ENCODE measurements around the gene FAM200B.

Gene FAM200B

GRCh38 chr4:15694431-15694830 is 12.8 kb downstream of the FAM200B start:
- Mint-ChIP-seq H3K4me3 (no peak overlapping the region), H3K9me3 (no peaks in the 10 kb centered on the region), H3K36me3 (ENCODE audit: insufficient read depth) (no peaks in the 10 kb centered on the region), H3K27me3 (peaks cover 8 to 24% of the 10 kb centered on the region in 2 donors), H3K27ac (no peak overlapping the region), H3K4me1 (ENCODE audit: low read depth in 2 of 2) (peaks cover 0 to 1% of the 10 kb centered on the region in 2 donors)
- DNase-seq (no peak), ATAC-seq (replicated peaks) (no peak)

DNA sequence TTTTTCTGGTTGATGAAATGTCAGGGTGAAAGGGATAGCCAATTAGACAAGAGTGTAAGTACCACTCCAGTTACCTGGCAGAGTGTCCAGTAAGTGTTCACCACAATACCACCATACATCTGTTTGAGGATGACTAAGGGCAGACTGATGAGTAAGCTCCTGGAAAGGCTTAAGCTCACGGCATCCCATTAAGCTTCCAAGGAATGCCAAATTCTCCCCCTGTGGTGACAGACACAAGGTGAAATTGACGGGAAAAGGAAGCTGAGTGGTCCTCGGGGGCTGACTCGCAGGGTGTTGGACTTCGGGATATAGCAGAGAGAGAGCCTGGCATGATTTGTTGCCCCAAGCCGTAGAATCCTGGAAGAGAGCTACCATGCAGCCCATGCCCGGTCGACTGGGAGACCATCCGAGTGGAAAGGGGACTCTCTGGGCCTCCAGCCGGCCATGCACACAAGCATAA is 13.6 kb downstream of the FAM200B start:
- Mint-ChIP-seq H3K4me1 (ENCODE audit: low read depth in 2 of 2) (peaks cover 0 to 1% of the 10 kb centered on the region in 2 donors), H3K27ac (no peak overlapping the region), H3K4me3 (no peak overlapping the region), H3K9me3 (no peaks in the 10 kb centered on the region), H3K36me3 (ENCODE audit: insufficient read depth) (no peaks in the 10 kb centered on the region), H3K27me3 (peaks cover 13 to 33% of the 10 kb centered on the region in 2 donors)
- ATAC-seq (replicated peaks) (no peak), DNase-seq (no peak)

- ATAC-seq (replicated peaks), result no peak
- H3K4me3 Mint-ChIP-seq, result no peak overlapping the region
- H3K27ac Mint-ChIP-seq, result no peak overlapping the region
- H3K9me3 Mint-ChIP-seq, result no peaks in the 10 kb centered on the region
- peaks cover 14 to 37% of the 10 kb centered on the region in 2 donors for H3K27me3 Mint-ChIP-seq
- H3K36me3 Mint-ChIP-seq (ENCODE audit: insufficient read depth), result no peaks in the 10 kb centered on the region
- no peak for DNase-seq
- H3K4me1 Mint-ChIP-seq (ENCODE audit: low read depth in 2 of 2), result peaks cover 0 to 1% of the 10 kb centered on the region in 2 donors
Measured at GRCh38 chr4:15695729-15696128, 14.1 kb downstream of the FAM200B start.

DNA sequence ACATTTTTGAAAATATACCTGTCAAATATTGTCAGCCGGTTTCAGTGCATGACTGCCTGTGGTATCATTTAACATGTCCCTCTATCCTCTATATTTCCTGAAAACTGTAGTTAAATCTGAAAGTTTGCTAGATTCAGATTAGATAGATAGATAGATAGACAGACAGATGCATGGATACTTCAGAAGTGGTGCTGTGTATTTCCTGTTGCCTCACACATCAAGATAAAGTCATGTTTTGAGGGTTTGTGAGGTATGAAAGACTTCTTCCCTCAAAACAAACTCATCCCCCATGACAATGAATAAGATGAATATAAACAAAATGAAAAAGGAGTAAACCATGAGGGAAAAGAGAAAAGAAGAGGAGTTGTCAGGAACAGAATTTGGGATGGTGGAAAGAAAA is 15.2 kb downstream of the FAM200B start:
- no peaks in the 10 kb centered on the region for H3K9me3 Mint-ChIP-seq
- no peak overlapping the region for H3K27ac Mint-ChIP-seq
- H3K27me3 Mint-ChIP-seq, result peaks cover 17 to 41% of the 10 kb centered on the region in 2 donors
- no peaks in the 10 kb centered on the region for H3K36me3 Mint-ChIP-seq (ENCODE audit: insufficient read depth)
- DNase-seq (no peak), ATAC-seq (replicated peaks) (no peak)
- H3K4me1 Mint-ChIP-seq (ENCODE audit: low read depth in 2 of 2), result peaks cover 0 to 1% of the 10 kb centered on the region in 2 donors
- H3K4me3 Mint-ChIP-seq, result no peak overlapping the region

- Mint-ChIP-seq H3K4me1 (ENCODE audit: low read depth in 2 of 2) (peaks cover 15 to 17% of the 10 kb centered on the region in 2 donors), H3K36me3 (ENCODE audit: insufficient read depth) (peaks cover 3% of the 10 kb centered on the region), H3K27ac (peak within 1 kb of the TSS; percentile 30 to 88), H3K9me3 (no peaks in the 10 kb centered on the region), H3K4me3 (peak within 1 kb of the TSS; percentile 86 to 87), H3K27me3 (peaks cover 12 to 30% of the 10 kb centered on the region in 2 donors)
- ATAC-seq (replicated peaks), result peak; percentile 85
- peak; percentile 35 to 46 (median 39) for DNase-seq
Measured at GRCh38 chr4:15702941-15703403, 21.3 kb downstream of the FAM200B start, which contains the start of gene BST1. Gene BST1 (plus strand): TSS chr4:15703065. CDS start chr4:15703145, 80 bp downstream.

DNA sequence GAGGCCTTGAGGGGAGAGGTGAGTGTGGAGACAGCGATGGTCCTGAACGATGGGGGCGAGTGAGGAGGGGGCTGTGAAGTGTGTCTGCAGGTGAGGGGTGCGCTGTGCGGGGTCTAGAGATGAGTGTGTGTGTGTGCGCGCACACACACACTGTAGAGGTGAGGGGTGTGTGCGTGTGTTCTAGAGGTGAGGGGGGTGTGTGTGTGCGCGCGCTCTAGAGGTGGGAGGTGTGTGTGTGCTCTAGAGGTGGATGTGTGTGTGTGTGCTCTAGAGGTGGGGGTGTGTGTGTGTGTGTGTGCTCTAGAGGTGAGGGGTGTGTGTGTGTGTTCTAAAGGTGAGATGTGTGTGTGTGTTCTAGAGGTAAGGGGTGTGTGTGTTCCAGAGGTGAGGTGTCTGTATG is 21.8 kb downstream of the FAM200B start:
- H3K36me3 Mint-ChIP-seq (ENCODE audit: insufficient read depth), result peaks cover 3% of the 10 kb centered on the region
- no peaks in the 10 kb centered on the region for H3K9me3 Mint-ChIP-seq
- peaks cover 12 to 27% of the 10 kb centered on the region in 2 donors for H3K27me3 Mint-ChIP-seq
- peaks cover 15 to 17% of the 10 kb centered on the region in 2 donors for H3K4me1 Mint-ChIP-seq (ENCODE audit: low read depth in 2 of 2)
- DNase-seq (no peak), ATAC-seq (replicated peaks) (peak; percentile 2)
- peak overlapping the region; percentile 86 to 87 for H3K4me3 Mint-ChIP-seq
- H3K27ac Mint-ChIP-seq, result peak overlapping the region; percentile 11 to 88

DNA sequence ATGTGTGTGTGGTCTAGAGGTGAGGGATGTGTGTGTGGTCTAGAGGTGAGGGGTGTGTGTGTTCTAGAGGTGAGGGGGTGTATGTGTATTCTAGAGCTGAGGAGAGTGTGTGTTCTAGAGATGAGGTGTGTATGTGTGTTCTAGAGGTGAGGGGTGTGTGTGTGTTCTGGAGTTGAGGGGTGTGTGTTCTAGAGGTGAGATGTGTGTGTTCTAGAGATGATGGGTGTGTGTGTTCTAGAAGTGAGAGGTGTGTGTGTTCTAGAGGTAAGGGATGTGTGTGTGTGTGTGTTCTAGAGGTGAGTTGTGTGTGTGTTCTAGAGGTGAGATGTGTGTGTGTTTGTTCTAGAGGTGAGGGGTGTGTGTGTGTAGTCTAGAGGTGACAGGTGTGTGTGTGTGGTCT is 22.5 kb downstream of the FAM200B start:
- Mint-ChIP-seq H3K9me3 (no peaks in the 10 kb centered on the region), H3K4me3 (peak overlapping the region; percentile 86 to 87), H3K27ac (no peak overlapping the region), H3K4me1 (ENCODE audit: low read depth in 2 of 2) (peaks cover 15 to 17% of the 10 kb centered on the region in 2 donors), H3K36me3 (ENCODE audit: insufficient read depth) (peaks cover 3% of the 10 kb centered on the region), H3K27me3 (peaks cover 12 to 20% of the 10 kb centered on the region in 2 donors)
- ATAC-seq (replicated peaks) (no peak), DNase-seq (no peak)

GRCh38 chr4:15706646-15707362 is 25.2 kb downstream of the FAM200B start:
- peaks cover 0 to 4% of the 10 kb centered on the region in 2 donors for H3K27me3 Mint-ChIP-seq
- H3K4me3 Mint-ChIP-seq, result no peak overlapping the region
- DNase-seq (no peak), ATAC-seq (replicated peaks) (no peak)
- H3K36me3 Mint-ChIP-seq (ENCODE audit: insufficient read depth), result peaks cover 3% of the 10 kb centered on the region
- peaks cover 15 to 17% of the 10 kb centered on the region in 2 donors for H3K4me1 Mint-ChIP-seq (ENCODE audit: low read depth in 2 of 2)
- H3K9me3 Mint-ChIP-seq, result no peaks in the 10 kb centered on the region
- H3K27ac Mint-ChIP-seq, result no peak overlapping the region

GRCh38 chr4:15707363-15707715 is 25.7 kb downstream of the FAM200B start:
- peaks cover 3% of the 10 kb centered on the region for H3K36me3 Mint-ChIP-seq (ENCODE audit: insufficient read depth)

DNA sequence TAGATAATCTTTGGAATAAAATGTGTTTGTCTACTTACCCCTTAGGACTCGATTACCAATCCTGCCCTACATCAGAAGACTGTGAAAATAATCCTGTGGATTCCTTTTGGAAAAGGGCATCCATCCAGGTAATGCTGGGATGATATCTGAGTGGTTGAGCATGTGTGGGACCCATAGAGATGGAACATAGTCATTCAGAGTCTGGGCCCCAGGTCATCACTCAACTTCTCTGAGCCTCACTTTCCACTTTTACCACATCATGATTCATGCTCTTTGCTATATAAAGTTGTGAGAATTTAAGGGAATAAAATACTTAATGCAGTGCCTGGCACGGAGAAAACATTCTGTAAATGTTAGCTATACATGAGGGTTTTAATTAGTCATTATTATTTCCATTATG is 30.1 kb downstream of the FAM200B start:
- no peaks in the 10 kb centered on the region for H3K36me3 Mint-ChIP-seq (ENCODE audit: insufficient read depth)
- DNase-seq (no peak), ATAC-seq (replicated peaks) (no peak)
- no peaks in the 10 kb centered on the region for H3K4me1 Mint-ChIP-seq (ENCODE audit: low read depth in 2 of 2)
- no peaks in the 10 kb centered on the region for H3K9me3 Mint-ChIP-seq
- no peak overlapping the region for H3K27ac Mint-ChIP-seq
- H3K27me3 Mint-ChIP-seq, result peaks cover under 1 to 5% of the 10 kb centered on the region in 2 donors
- no peak overlapping the region for H3K4me3 Mint-ChIP-seq

More at GRCh38 chr4:15707363-15707715, 25.7 kb downstream of the FAM200B start:
- ATAC-seq (replicated peaks) (no peak), DNase-seq (no peak)
- Mint-ChIP-seq H3K4me1 (ENCODE audit: low read depth in 2 of 2) (peaks cover 15 to 17% of the 10 kb centered on the region in 2 donors), H3K27me3 (no peaks in the 10 kb centered on the region), H3K9me3 (no peaks in the 10 kb centered on the region), H3K27ac (no peak overlapping the region), H3K4me3 (no peak overlapping the region)

- H3K4me1 Mint-ChIP-seq (ENCODE audit: low read depth in 2 of 2), result no peaks in the 10 kb centered on the region
- no peak overlapping the region for H3K27ac Mint-ChIP-seq
- no peak for DNase-seq
- no peaks in the 10 kb centered on the region for H3K9me3 Mint-ChIP-seq
- H3K4me3 Mint-ChIP-seq, result no peak overlapping the region
- no peak for ATAC-seq (replicated peaks)
- no peaks in the 10 kb centered on the region for H3K36me3 Mint-ChIP-seq (ENCODE audit: insufficient read depth)
- peaks cover 5% of the 10 kb centered on the region in 2 donors for H3K27me3 Mint-ChIP-seq
Measured at GRCh38 chr4:15712214-15712613, 30.6 kb downstream of the FAM200B start.

DNA sequence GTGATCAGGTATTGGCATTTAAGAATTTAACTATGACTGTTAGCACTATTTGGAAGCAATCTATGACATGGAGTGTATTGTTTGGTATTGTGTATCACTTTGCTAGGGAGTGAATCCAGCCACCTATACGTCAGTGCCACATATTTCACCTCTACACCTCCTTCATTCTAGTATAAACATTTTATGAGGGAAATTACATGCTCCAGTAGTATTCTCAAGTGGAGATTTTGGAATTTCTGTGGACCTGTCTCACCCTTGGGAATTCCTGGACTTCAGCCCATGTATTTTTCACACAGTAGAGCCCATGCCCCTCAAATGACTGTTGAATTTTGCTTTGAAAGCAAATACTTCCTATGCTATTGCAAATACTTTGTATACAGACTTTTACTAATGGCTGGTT is 32.5 kb downstream of the FAM200B start:
- peaks cover 5 to 7% of the 10 kb centered on the region in 2 donors for H3K27me3 Mint-ChIP-seq
- no peaks in the 10 kb centered on the region for H3K9me3 Mint-ChIP-seq
- H3K27ac Mint-ChIP-seq, result no peak overlapping the region
- no peak overlapping the region for H3K4me3 Mint-ChIP-seq
- DNase-seq (no peak), ATAC-seq (replicated peaks) (no peak)
- H3K4me1 Mint-ChIP-seq (ENCODE audit: low read depth in 2 of 2), result no peaks in the 10 kb centered on the region
- no peaks in the 10 kb centered on the region for H3K36me3 Mint-ChIP-seq (ENCODE audit: insufficient read depth)

DNA sequence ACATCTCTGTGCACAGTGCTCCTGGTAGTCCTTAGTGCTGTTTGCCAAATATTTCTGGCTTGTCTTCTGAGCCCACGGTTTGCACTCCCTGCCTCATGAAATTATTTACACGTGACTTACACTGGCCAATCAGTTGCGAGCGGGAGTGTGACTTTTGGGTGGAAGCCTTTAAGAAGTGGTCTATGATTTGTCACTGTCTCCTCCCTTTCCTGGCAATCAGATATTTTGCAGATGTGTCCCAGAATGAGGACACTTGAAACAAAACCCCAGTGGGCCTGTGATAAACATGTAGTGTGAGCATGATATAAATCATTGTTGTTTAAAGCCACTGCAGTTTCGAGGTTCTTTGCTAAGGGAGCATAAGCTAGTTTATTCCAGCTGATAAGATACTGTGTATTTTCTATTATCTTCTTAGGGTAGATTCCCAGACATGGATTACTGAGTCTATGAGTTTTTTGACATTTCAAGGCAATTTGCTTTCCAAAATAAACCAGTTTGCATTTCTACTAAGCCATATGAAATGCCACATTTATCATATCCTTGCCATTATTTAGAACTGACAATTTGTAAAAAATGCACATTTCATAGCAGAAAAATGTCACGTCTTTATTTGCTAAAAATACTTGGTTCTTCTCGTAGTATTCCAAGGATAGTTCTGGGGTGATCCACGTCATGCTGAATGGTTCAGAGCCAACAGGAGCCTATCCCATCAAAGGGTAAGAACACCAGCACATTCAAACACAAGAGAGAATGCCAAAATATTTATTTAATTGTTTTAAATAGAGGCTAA is 33.2 kb downstream of the FAM200B start:
- H3K4me3 Mint-ChIP-seq, result no peak overlapping the region
- H3K9me3 Mint-ChIP-seq, result no peaks in the 10 kb centered on the region
- peaks cover 5 to 7% of the 10 kb centered on the region in 2 donors for H3K27me3 Mint-ChIP-seq
- no peak overlapping the region for H3K27ac Mint-ChIP-seq
- ATAC-seq (replicated peaks) (no peak), DNase-seq (no peak)
- no peaks in the 10 kb centered on the region for H3K4me1 Mint-ChIP-seq (ENCODE audit: low read depth in 2 of 2)
- no peaks in the 10 kb centered on the region for H3K36me3 Mint-ChIP-seq (ENCODE audit: insufficient read depth)

All from effector memory CD8-positive, alpha-beta T cell (primary cell).